ENCODE results near the gene GPATCH8. TPM values are rescaled to one million over a fixed set of nuclear protein-coding genes. Genes with fewer than 3 reads are reported as not detected.

Gene GPATCH8
- total and polyA plus RNA-seq, 5 donors from 2014 or later: 24.0 to 87.7 (median 25.5) TPM

DNA sequence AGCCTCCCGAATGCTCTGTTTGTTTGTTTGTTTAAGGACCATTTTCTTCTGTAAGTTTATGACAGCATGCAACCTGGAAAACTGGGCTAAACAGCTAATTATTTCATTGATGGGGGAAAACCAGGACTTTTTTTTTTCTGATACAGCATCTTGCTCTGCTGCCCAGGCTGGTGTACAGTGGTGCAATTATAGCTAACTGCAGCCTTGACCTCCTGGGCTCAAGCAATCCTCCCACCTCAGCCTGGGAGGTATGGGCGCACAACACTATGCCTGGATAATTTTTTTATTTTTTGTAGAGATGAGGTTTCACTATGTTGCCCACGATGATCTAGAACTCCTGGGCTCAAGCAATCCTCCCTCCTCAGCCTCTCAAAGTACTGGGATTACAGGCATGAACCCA, 37.3 kb downstream of the GPATCH8 start:
- Mint-ChIP-seq H3K27me3 (no peaks in the 10 kb centered on the region), H3K36me3 (peaks cover 31% of the 10 kb centered on the region), H3K4me3 (no peak overlapping the region), H3K27ac (peak overlapping the region in 1 of 3 donors; percentile 77), H3K4me1 (peaks cover 35 to 50% (median 47%) of the 10 kb centered on the region in 4 donors), H3K9me3 (no peaks in the 10 kb centered on the region)
- ATAC-seq (ENCODE audit: low read depth in 2 of 2): no peak
- DNase-seq: no peak
- no peak overlapping the region for H3K4me3 ChIP-seq (ENCODE audit: low read depth, low read length)
- no peaks in the 10 kb centered on the region for H3K9me3 ChIP-seq (ENCODE audit: control insufficient read depth in 2 of 2, low read length in 2 of 2)
- H3K27ac ChIP-seq (ENCODE audit: insufficient read depth, low read length, poor library complexity, severe bottlenecking): no peak overlapping the region
- no peaks in the 10 kb centered on the region for H3K27me3 ChIP-seq (ENCODE audit: control insufficient read depth, insufficient read depth, low read length)
- peaks cover 5% of the 10 kb centered on the region for H3K4me1 ChIP-seq (ENCODE audit: control insufficient read depth, insufficient read depth, low read length, poor library complexity, severe bottlenecking)
- peaks cover 26% of the 10 kb centered on the region for H3K36me3 ChIP-seq (ENCODE audit: control insufficient read depth, insufficient read depth, low read length)

DNA sequence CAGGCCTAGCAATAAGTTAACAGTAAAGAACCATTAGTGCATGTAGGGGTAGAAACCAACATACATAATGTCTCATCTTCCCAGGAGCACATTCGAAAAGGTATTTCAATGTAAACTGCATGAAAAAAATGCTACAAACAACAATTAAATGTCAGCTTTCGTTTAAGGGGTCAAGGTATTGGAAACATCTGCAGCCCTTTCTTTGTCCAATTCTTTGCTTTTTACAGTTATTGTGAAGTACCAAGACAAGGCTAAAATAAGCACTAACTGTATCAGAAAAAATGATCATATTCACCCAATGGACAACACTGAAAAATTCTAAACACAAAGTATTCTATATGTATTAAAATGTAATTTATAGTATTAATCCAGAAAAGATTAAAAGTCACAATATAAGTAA, 37.9 kb downstream of the GPATCH8 start:
- peaks cover 37 to 54% (median 43%) of the 10 kb centered on the region in 4 donors for H3K4me1 Mint-ChIP-seq

DNA sequence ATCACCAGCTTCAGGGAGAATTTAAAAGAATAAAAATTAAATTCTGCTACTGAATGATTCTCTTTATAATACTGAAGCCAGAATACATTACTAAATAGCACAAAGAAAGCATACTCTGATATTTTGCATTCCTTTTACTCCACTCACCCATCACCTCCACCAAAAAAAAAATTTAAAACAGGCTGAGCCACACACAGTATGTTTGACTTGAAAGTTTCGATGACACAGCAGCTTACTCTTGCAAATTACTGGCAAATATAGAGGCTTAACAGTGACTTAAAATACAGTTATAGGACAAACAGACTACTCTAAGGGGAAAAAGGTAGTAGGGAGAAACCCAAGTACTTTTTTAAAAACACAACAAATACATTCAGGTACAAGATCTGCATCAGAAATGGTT, 39.2 kb downstream of the GPATCH8 start:
- Histone ChIP-seq H3K4me3 (ENCODE audit: low read depth, low read length) (no peak overlapping the region), H3K27ac (ENCODE audit: insufficient read depth, low read length, poor library complexity, severe bottlenecking) (no peak overlapping the region), H3K27me3 (ENCODE audit: control insufficient read depth, insufficient read depth, low read length) (no peaks in the 10 kb centered on the region), H3K36me3 (ENCODE audit: control insufficient read depth, insufficient read depth, low read length) (peaks cover 28% of the 10 kb centered on the region), H3K4me1 (ENCODE audit: control insufficient read depth, insufficient read depth, low read length, poor library complexity, severe bottlenecking) (peaks cover 5% of the 10 kb centered on the region), H3K9me3 (ENCODE audit: control insufficient read depth in 2 of 2, low read length in 2 of 2) (no peaks in the 10 kb centered on the region)
- no peak for ATAC-seq (ENCODE audit: low read depth in 2 of 2)
- H3K27me3 Mint-ChIP-seq: no peaks in the 10 kb centered on the region
- no peak for DNase-seq
- H3K4me1 Mint-ChIP-seq: peaks cover 33 to 52% (median 41%) of the 10 kb centered on the region in 4 donors
- H3K4me3 Mint-ChIP-seq: no peak overlapping the region
- no peaks in the 10 kb centered on the region for H3K9me3 Mint-ChIP-seq
- peaks cover 27% of the 10 kb centered on the region for H3K36me3 Mint-ChIP-seq
- H3K27ac Mint-ChIP-seq: no peak overlapping the region

More for the DNA sequence above, 37.9 kb downstream of the GPATCH8 start:
- H3K4me3 Mint-ChIP-seq: no peak overlapping the region
- H3K9me3 Mint-ChIP-seq: no peaks in the 10 kb centered on the region
- DNase-seq (no peak), ATAC-seq (ENCODE audit: low read depth in 2 of 2) (no peak)
- Histone ChIP-seq H3K4me1 (ENCODE audit: control insufficient read depth, insufficient read depth, low read length, poor library complexity, severe bottlenecking) (peaks cover 5% of the 10 kb centered on the region), H3K36me3 (ENCODE audit: control insufficient read depth, insufficient read depth, low read length) (peaks cover 26% of the 10 kb centered on the region), H3K9me3 (ENCODE audit: control insufficient read depth in 2 of 2, low read length in 2 of 2) (no peaks in the 10 kb centered on the region), H3K27ac (ENCODE audit: insufficient read depth, low read length, poor library complexity, severe bottlenecking) (no peak overlapping the region), H3K4me3 (ENCODE audit: low read depth, low read length) (no peak overlapping the region), H3K27me3 (ENCODE audit: control insufficient read depth, insufficient read depth, low read length) (no peaks in the 10 kb centered on the region)
- H3K27me3 Mint-ChIP-seq: no peaks in the 10 kb centered on the region
- H3K27ac Mint-ChIP-seq: peak overlapping the region in 1 of 3 donors; percentile 33
- peaks cover 27% of the 10 kb centered on the region for H3K36me3 Mint-ChIP-seq

DNA sequence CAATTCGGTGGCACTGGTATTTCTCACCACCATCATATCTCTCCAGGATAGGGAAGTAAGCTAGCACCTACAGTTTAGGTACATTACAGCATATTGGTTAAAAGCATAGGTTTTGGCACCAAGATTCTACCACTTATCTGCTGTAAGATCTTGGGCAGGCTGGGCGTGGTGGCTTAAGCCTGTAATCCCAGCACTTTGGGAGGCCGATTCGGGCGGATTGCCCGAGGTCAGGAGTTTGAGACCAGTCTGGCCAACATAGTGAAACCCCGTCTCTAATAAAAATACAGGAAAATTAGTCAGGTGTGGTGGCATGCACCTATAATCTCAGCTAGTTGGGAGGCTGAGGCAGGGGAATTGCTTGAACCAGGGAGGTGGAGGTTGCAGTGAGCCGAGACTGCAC, 51.4 kb downstream of the GPATCH8 start:
- Histone ChIP-seq H3K4me1 (ENCODE audit: control insufficient read depth, insufficient read depth, low read length, poor library complexity, severe bottlenecking) (no peaks in the 10 kb centered on the region), H3K27ac (ENCODE audit: insufficient read depth, low read length, poor library complexity, severe bottlenecking) (no peak overlapping the region), H3K36me3 (ENCODE audit: control insufficient read depth, insufficient read depth, low read length) (peaks cover 3% of the 10 kb centered on the region), H3K9me3 (ENCODE audit: control insufficient read depth in 2 of 2, low read length in 2 of 2) (no peaks in the 10 kb centered on the region), H3K27me3 (ENCODE audit: control insufficient read depth, insufficient read depth, low read length) (no peaks in the 10 kb centered on the region), H3K4me3 (ENCODE audit: low read depth, low read length) (no peak overlapping the region)
- Mint-ChIP-seq H3K27ac (no peak overlapping the region), H3K9me3 (no peaks in the 10 kb centered on the region), H3K27me3 (no peaks in the 10 kb centered on the region), H3K4me1 (peaks cover 17 to 35% (median 22%) of the 10 kb centered on the region in 4 donors), H3K36me3 (peaks cover 4% of the 10 kb centered on the region), H3K4me3 (no peak overlapping the region)
- ATAC-seq (ENCODE audit: low read depth in 2 of 2): no peak
- no peak for DNase-seq

DNA sequence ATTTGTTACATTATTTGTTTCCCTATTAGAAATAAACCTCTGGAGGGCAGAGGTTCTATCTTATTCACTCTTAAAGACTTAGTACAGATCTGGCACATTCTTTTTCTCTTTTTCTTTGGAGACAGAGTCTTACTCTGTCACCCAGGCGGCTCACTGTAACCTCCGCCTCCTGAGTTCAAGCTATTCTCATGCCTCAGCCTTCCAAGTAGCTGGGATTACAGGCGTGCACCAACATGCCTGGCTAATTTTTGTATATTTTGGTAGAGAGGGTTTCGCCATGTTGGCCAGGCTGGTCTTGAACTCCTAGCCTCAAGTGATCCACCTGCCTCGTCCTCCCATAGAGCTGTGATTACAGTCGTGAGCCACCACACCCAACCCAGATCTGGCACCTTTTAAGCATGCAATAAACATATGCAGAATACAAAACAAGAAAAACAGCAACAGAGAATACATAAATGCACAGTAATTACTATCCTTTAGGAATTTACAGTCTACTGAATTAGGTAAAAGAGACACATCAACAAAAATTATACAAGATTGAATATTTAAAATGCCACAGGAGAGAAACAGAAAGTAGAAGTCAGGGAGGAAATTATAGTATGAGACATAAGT, 52.1 kb downstream of the GPATCH8 start:
- Histone ChIP-seq H3K36me3 (ENCODE audit: control insufficient read depth, insufficient read depth, low read length) (peaks cover 3% of the 10 kb centered on the region), H3K27ac (ENCODE audit: insufficient read depth, low read length, poor library complexity, severe bottlenecking) (no peak overlapping the region), H3K4me3 (ENCODE audit: low read depth, low read length) (no peak overlapping the region), H3K4me1 (ENCODE audit: control insufficient read depth, insufficient read depth, low read length, poor library complexity, severe bottlenecking) (no peaks in the 10 kb centered on the region), H3K9me3 (ENCODE audit: control insufficient read depth in 2 of 2, low read length in 2 of 2) (no peaks in the 10 kb centered on the region), H3K27me3 (ENCODE audit: control insufficient read depth, insufficient read depth, low read length) (no peaks in the 10 kb centered on the region)
- Mint-ChIP-seq H3K9me3 (no peaks in the 10 kb centered on the region), H3K4me3 (no peak overlapping the region), H3K36me3 (peaks cover 4% of the 10 kb centered on the region), H3K27me3 (no peaks in the 10 kb centered on the region), H3K4me1 (peaks cover 17 to 35% (median 22%) of the 10 kb centered on the region in 4 donors), H3K27ac (peak overlapping the region in 2 of 3 donors; percentile 37 to 61)
- DNase-seq (no peak), ATAC-seq (ENCODE audit: low read depth in 2 of 2) (no peak)

DNA sequence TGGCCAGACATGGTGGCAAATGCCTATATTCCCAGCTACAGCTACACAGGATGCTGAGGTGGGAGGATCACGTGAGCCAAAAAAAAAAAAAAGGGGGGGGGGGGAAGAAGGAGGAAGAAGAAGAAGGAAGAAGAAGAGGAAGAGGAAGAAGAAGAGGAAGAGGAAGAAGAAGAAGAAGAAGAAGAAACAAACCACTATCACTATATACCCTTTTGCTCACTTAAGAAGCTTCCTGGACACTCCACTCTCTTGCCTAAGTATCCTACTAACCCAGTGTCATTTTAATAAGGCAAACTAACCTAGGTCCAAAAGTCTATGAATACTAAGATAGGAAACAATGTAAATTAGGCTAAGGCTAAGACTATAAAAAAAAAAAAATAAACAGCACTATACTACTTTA, 54.8 kb downstream of the GPATCH8 start:
- Mint-ChIP-seq H3K9me3 (no peaks in the 10 kb centered on the region), H3K4me3 (no peak overlapping the region), H3K27me3 (no peaks in the 10 kb centered on the region), H3K36me3 (peaks cover 4% of the 10 kb centered on the region), H3K4me1 (peaks cover 17 to 43% (median 29%) of the 10 kb centered on the region in 4 donors), H3K27ac (no peak overlapping the region)
- Histone ChIP-seq H3K4me3 (ENCODE audit: low read depth, low read length) (no peak overlapping the region), H3K4me1 (ENCODE audit: control insufficient read depth, insufficient read depth, low read length, poor library complexity, severe bottlenecking) (no peaks in the 10 kb centered on the region), H3K27ac (ENCODE audit: insufficient read depth, low read length, poor library complexity, severe bottlenecking) (no peak overlapping the region), H3K36me3 (ENCODE audit: control insufficient read depth, insufficient read depth, low read length) (no peaks in the 10 kb centered on the region), H3K27me3 (ENCODE audit: control insufficient read depth, insufficient read depth, low read length) (no peaks in the 10 kb centered on the region), H3K9me3 (ENCODE audit: control insufficient read depth in 2 of 2, low read length in 2 of 2) (no peaks in the 10 kb centered on the region)
- ATAC-seq (ENCODE audit: low read depth in 2 of 2): no peak
- no peak for DNase-seq

DNA sequence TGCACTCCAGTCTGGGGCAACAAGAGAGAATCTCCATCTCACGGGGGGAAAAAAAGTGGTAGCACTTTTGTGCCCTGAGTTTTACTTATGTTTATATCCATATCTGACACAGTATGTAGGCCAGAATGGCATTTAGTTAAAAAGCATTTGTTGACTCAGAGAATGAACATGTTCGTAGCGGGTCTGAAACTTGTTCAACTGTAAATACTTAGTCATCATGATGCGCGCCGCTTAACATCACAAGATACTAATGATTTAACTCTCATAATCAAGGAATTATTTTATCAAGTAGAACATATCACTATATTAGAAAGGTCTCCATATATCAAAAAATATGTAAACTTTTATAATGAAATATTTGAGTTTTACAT, 58.5 kb downstream of the GPATCH8 start:
- H3K36me3 ChIP-seq (ENCODE audit: control insufficient read depth, insufficient read depth, low read length): no peaks in the 10 kb centered on the region
- Mint-ChIP-seq H3K4me3 (no peak overlapping the region), H3K27ac (no peak overlapping the region), H3K4me1 (peaks cover 10 to 36% (median 20%) of the 10 kb centered on the region in 4 donors), H3K9me3 (no peaks in the 10 kb centered on the region), H3K27me3 (no peaks in the 10 kb centered on the region), H3K36me3 (no peaks in the 10 kb centered on the region)
- H3K4me3 ChIP-seq (ENCODE audit: low read depth, low read length): no peak overlapping the region
- no peak overlapping the region for H3K27ac ChIP-seq (ENCODE audit: insufficient read depth, low read length, poor library complexity, severe bottlenecking)
- DNase-seq (peak in 1 of 3 donors; percentile 12), ATAC-seq (ENCODE audit: low read depth in 2 of 2) (no peak)
- H3K27me3 ChIP-seq (ENCODE audit: control insufficient read depth, insufficient read depth, low read length): no peaks in the 10 kb centered on the region
- no peaks in the 10 kb centered on the region for H3K4me1 ChIP-seq (ENCODE audit: control insufficient read depth, insufficient read depth, low read length, poor library complexity, severe bottlenecking)
- no peaks in the 10 kb centered on the region for H3K9me3 ChIP-seq (ENCODE audit: control insufficient read depth in 2 of 2, low read length in 2 of 2)

DNA sequence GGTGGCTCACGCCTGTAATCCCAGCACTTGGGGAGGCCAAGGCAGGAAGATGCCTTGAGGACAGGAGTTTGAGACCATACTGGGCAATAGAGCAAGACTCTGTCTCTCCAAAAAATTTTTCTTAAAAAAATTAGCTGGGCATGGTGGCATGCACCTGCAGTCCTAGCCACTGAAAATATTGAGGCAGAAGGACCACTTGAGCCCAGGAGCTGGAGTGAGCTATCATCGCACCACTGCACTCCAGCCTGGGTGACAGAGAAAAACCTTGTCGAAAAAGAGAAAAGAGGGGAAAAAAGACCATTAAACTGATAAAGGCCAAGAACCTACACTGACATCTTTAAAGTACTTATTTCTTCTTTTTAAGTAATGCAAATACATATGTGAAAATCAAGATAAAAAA, 60.4 kb downstream of the GPATCH8 start:
- no peaks in the 10 kb centered on the region for H3K9me3 Mint-ChIP-seq
- Histone ChIP-seq H3K27ac (ENCODE audit: insufficient read depth, low read length, poor library complexity, severe bottlenecking) (no peak overlapping the region), H3K4me1 (ENCODE audit: control insufficient read depth, insufficient read depth, low read length, poor library complexity, severe bottlenecking) (peaks cover 8% of the 10 kb centered on the region), H3K9me3 (ENCODE audit: control insufficient read depth in 2 of 2, low read length in 2 of 2) (no peaks in the 10 kb centered on the region), H3K36me3 (ENCODE audit: control insufficient read depth, insufficient read depth, low read length) (no peaks in the 10 kb centered on the region), H3K27me3 (ENCODE audit: control insufficient read depth, insufficient read depth, low read length) (no peaks in the 10 kb centered on the region), H3K4me3 (ENCODE audit: low read depth, low read length) (no peak overlapping the region)
- H3K27me3 Mint-ChIP-seq: no peaks in the 10 kb centered on the region
- H3K27ac Mint-ChIP-seq: no peak overlapping the region
- no peaks in the 10 kb centered on the region for H3K36me3 Mint-ChIP-seq
- H3K4me1 Mint-ChIP-seq: peaks cover 24 to 40% (median 31%) of the 10 kb centered on the region in 4 donors
- DNase-seq (no peak), ATAC-seq (ENCODE audit: low read depth in 2 of 2) (no peak)
- H3K4me3 Mint-ChIP-seq: no peak overlapping the region

Data from CD4-positive, CD25-positive, alpha-beta regulatory T cell (primary cell).